A549 treated with AZD2906 at 1 μM for 4 hours (cell line): Measurements from ENCODE around the gene STX7. TPM values are rescaled to one million over a fixed set of nuclear protein-coding genes. Genes with fewer than 3 reads are reported as not detected.

ENCODE experiments used
- total RNA-seq: library from RNA; stranded (reverse); fragments of 200-300 nt; extraction: Qiagen RNA extraction; gene quantifications from 5 replicates; pipeline ENCODE4 v1.2.3, GENCODE V29; 2022

Gene STX7
- 19.9 to 28.5 TPM (median 22.7 TPM) in 5 replicates for total RNA-seq

DNA sequence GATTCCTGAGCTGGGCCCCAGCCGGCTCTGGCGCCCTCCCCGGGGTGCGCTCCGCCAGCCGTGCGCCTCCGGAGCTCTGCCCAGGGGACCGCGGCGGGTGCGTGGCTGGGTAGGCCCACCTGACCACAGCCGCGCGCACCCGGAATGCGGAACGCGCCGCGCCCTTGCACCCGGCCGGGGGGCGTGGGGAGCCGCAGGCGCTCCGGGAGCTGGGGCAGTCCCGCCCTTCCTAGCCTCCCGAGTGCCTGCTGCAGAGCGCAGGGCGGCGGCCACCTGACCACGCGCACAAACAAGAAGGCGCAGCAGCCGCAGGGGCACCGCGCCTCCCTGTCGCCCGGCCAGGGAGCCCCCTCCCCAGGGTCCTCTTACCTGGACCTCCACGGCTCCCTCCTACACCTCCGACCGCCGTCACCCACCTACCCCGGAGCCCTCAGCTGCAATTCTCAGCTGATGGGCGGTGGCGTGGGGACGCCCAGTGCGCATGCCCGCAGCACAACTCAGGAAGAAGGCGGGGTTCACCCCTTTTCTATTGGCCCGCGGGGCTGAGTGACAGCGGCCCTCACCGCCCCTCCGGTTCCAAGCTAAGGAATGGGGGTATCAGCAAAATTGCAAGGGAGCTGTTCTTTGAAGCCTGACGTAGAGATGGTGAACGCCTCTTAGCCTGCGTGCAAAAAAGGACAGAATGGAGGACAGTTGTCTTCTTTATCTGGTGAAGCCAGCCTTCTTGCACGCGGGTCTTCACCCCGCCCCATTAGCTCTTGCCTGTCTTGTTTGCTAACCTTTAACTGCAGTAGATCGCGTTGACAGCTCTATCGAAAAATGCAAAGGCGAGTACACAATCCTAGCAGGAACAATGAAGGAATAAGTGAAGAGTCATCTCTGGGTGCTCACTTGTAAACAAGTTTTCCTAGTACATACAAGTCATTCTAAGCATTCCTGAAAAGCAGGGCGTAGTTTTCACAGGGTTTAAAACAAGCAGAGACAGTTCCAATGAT lies at the start of gene STX7:
Gene STX7, minus strand, starts transcription at position 479 of the 995 bp plus-strand sequence. CDS start 9,586 bp downstream, outside the sequence.

DNA sequence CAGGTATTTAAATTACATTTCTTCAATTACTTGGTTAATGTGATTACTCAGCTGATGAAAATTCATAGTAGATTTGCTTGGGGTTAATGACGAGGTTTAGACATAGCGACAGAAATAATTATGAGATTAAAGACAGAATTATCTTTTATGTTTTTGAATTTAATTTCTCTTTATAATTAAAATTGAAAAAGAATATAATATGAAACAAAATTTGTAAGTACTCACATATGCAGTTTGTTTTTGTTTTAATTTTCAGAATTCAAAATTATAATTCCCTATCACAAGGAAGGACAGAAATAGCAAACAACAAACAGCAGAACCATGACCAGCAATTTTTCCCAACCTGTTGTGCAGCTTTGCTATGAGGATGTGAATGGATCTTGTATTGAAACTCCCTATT lies 39.5 kb upstream of the STX7 start, which contains the start of gene TAAR8:
Gene TAAR8, plus strand, starts transcription at position 301 of the 400 bp plus-strand sequence. Its CDS starts 21 bp downstream, at position 322.

GRCh38 chr6:132537977-132538376 lies 25.1 kb upstream of the STX7 start, which contains the start of gene TAAR9:
Gene TAAR9, plus strand, starts transcription at chr6:132538277. Its CDS starts 13 bp downstream, at chr6:132538290.

DNA sequence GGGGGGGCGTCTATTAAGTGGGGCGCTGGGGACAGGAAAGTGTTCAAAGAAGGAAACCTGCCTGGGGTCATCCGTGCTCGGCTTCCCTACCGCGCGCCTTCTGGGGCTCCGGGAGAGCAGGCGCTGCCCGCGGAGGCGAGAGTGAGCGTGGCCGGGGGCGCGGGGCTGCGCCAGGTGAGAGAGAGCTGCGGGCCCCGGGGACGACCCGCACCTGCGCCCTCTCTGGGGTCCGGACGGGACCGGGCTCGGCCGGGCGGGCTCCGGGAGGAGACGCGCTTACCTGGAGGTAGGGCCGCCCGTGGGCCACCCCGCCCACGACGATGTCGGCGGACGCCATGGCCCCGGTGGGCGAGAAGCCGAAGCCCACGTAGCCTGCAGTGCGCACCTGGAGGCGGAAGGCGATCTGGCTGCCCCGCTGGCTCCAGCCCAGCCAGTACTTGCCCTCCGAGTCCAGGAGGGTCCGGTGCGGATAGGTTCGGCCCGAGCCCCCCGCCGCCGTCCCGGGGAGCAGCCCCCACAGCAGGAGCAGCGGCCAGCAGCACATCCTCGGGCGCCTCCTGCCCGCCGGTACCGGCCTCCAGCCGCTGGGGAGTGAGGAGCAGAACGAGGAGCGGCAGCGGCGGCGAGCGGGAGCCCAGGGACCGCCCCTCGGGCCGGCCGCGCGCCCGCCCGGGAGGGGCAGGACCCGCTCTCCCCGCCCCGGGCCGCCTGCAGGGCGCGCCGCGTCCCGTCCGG lies 111.9 kb downstream of the STX7 start, which contains the start of gene MOXD1:
Gene MOXD1, minus strand, starts transcription at position 593 of the 735 bp plus-strand sequence. Its CDS starts 49 bp downstream, at position 544.

Other genes starting within 250 kb of the STX7 start
- 1.3 to 1.7 TPM (median 1.5 TPM) in 5 replicates for gene MOXD1, start 111.6 kb downstream of the STX7 start, total RNA-seq
- not detected in 5 replicates for gene TAAR9, start 25.2 kb upstream of the STX7 start, total RNA-seq
- gene TAAR8, start 39.6 kb upstream of the STX7 start, total RNA-seq = not detected in 5 replicates
- gene TAAR6, start 57.2 kb upstream of the STX7 start, total RNA-seq = not detected in 5 replicates
- not detected in 5 replicates for gene TAAR5, start 76.6 kb upstream of the STX7 start, total RNA-seq
- not detected in 5 replicates for gene TAAR2, start 111.2 kb upstream of the STX7 start, total RNA-seq
- gene TAAR1, start 146.1 kb upstream of the STX7 start, total RNA-seq = not detected in 5 replicates
- gene VNN1, start 200.9 kb upstream of the STX7 start, total RNA-seq = 0.02 to 0.08 TPM (median 0.07 TPM) in 5 replicates
- not detected in 5 replicates for gene VNN2, start 244.8 kb upstream of the STX7 start, total RNA-seq